GM23338 (cell line): ENCODE data around the gene TENM4. TPM values are rescaled to one million over a fixed set of nuclear protein-coding genes. Genes with fewer than 3 reads are reported as not detected.

Source experiments
- ATAC-seq: fragments of 200-7000 bp; cut with Tn5 transposase; 3 replicates; pipeline ENCODE4 v1.9.1; 2020
- DNase-seq: peaks from one replicate; pipeline ENCODE4 v3.0.0-alpha.2; 2015; ENCODE audit warnings: low spot score
- H2AFZ ChIP-seq: fragments of 200-600 bp; sonication (generic); 2 replicates; pipeline ENCODE4 v1.8.0; 2016; ENCODE audit warnings: antibody characterized with exemption, mild to moderate bottlenecking, moderate library complexity
- H3F3A ChIP-seq: fragments of 200-600 bp; sonication (generic); replicated peaks from 2 replicates; pipeline ENCODE4 v1.8.0; 2017; ENCODE audit warnings: antibody characterized with exemption, mixed run types, low read depth
- H3K27ac ChIP-seq: fragments of 200-600 bp; sonication (generic); 2 replicates; pipeline ENCODE4 v1.6.1; 2016; ENCODE audit warnings: low read depth
- H3K27me3 ChIP-seq: fragments of 200-600 bp; sonication (generic); 2 replicates; pipeline ENCODE4 v1.8.0; 2016; ENCODE audit warnings: mild to moderate bottlenecking, mixed run types, moderate library complexity; ENCODE audit not compliant: insufficient read depth
- H3K36me3 ChIP-seq: fragments of 200-600 bp; sonication (generic); 2 replicates; pipeline ENCODE4 v1.8.0; 2016; ENCODE audit warnings: mild to moderate bottlenecking; ENCODE audit not compliant: insufficient read depth
- H3K4me1 ChIP-seq: fragments of 200-600 bp; sonication (generic); 2 replicates; pipeline ENCODE4 v1.8.0; 2016; ENCODE audit warnings: mild to moderate bottlenecking, moderate library complexity; ENCODE audit not compliant: insufficient read depth
- H3K4me2 ChIP-seq: fragments of 200-600 bp; sonication (generic); 2 replicates; pipeline ENCODE4 v1.7.1; 2017; ENCODE audit warnings: mixed run types
- H3K4me3 ChIP-seq: fragments of 200-600 bp; sonication (generic); 2 replicates; pipeline ENCODE4 v1.6.1; 2016; ENCODE audit warnings: mixed run types
- H3K79me2 ChIP-seq: fragments of 200-600 bp; sonication (generic); replicated peaks from 2 replicates; pipeline ENCODE4 v1.8.0; 2017; ENCODE audit warnings: mild to moderate bottlenecking; ENCODE audit not compliant: insufficient read depth
- H3K9me2 ChIP-seq: fragments of 200-600 bp; sonication (generic); 2 replicates; pipeline ENCODE4 v1.8.0; 2017; ENCODE audit not compliant: insufficient read depth
- H4K20me1 ChIP-seq: fragments of 200-600 bp; sonication (generic); replicated peaks from 2 replicates; pipeline ENCODE4 v1.8.0; 2017; ENCODE audit warnings: mild to moderate bottlenecking; ENCODE audit not compliant: insufficient read depth
- H3K27ac Mint-ChIP-seq: 2 replicates; pipeline ENCODE4 v1.8.0; 2020; ENCODE audit warnings: inconsistent platforms, mild to moderate bottlenecking, moderate library complexity, mixed read lengths
- H3K27me3 Mint-ChIP-seq: 3 replicates; pipeline ENCODE4 v1.8.0; 2022; ENCODE audit warnings: low read depth, mild to moderate bottlenecking, moderate library complexity, mixed read lengths, inconsistent platforms; ENCODE audit not compliant: insufficient read depth, poor library complexity
- H3K36me3 Mint-ChIP-seq: 3 replicates; pipeline ENCODE4 v1.8.0; 2021; ENCODE audit warnings: low read depth, mild to moderate bottlenecking, inconsistent platforms, moderate library complexity, mixed read lengths
- H3K4me1 Mint-ChIP-seq: 3 replicates; pipeline ENCODE4 v1.8.0; 2020; ENCODE audit warnings: mild to moderate bottlenecking, inconsistent platforms, mixed read lengths
- H3K4me3 Mint-ChIP-seq: 3 replicates; pipeline ENCODE4 v1.8.0; 2021; ENCODE audit warnings: moderate library complexity, mild to moderate bottlenecking, inconsistent platforms, mixed read lengths
- H3K9me3 Mint-ChIP-seq: 3 replicates; pipeline ENCODE4 v1.8.0; 2020; ENCODE audit warnings: moderate library complexity, mild to moderate bottlenecking, inconsistent platforms, mixed read lengths
- CREB1 ChIP-seq: fragments of 250-450 bp; sonication (Bioruptor Pico); IDR thresholded peaks from 2 replicates; pipeline ENCODE4 v1.5.0; 2020; ENCODE audit warnings: low read depth, mild to moderate bottlenecking, moderate library complexity
- EZH2phosphoT487 ChIP-seq: fragments of 200-600 bp; sonication (generic); IDR thresholded peaks from one replicate; pipeline ENCODE4 v1.8.1; 2018; ENCODE audit warnings: antibody characterized with exemption; ENCODE audit not compliant: unreplicated experiment
- JUNB ChIP-seq: IDR thresholded peaks from one replicate; pipeline ENCODE4 v1.6.1; 2016; ENCODE audit warnings: antibody characterized with exemption; ENCODE audit not compliant: unreplicated experiment
- NANOG ChIP-seq: IDR thresholded peaks from 2 replicates; pipeline ENCODE4 v1.6.1; 2016; ENCODE audit warnings: antibody characterized with exemption, borderline replicate concordance
- POLR2AphosphoS5 ChIP-seq: IDR thresholded peaks from 2 replicates; pipeline ENCODE4 v1.6.1; 2016; ENCODE audit warnings: antibody characterized with exemption, low read depth
- REST ChIP-seq: IDR thresholded peaks from one replicate; pipeline ENCODE4 v1.6.1; 2018; ENCODE audit warnings: antibody characterized with exemption; ENCODE audit not compliant: unreplicated experiment
- STAT1 ChIP-seq: IDR thresholded peaks from one replicate; pipeline ENCODE4 v1.6.1; 2016; ENCODE audit warnings: antibody characterized with exemption; ENCODE audit not compliant: unreplicated experiment
- ZNF114 ChIP-seq: fragments of 250-450 bp; sonication (Bioruptor Pico); IDR thresholded peaks from 2 replicates; pipeline ENCODE4 v1.5.0; 2020; ENCODE audit warnings: mild to moderate bottlenecking, moderate library complexity
- ZNF462 ChIP-seq: fragments of 250-450 bp; sonication (Bioruptor Pico); IDR thresholded peaks from 2 replicates; pipeline ENCODE4 v1.5.0; 2020; ENCODE audit warnings: mild to moderate bottlenecking, moderate library complexity
- polyA plus RNA-seq: library from polyadenylated mRNA; unstranded; fragments of >200 nt; fragmentation: Nextera tagmentation; extraction: Ambion mirVana; gene quantifications from 2 replicates; pipeline ENCODE4 v1.2.1, GENCODE V29; 2016
- total RNA-seq: library from RNA; depleted of rRNA; stranded (reverse); fragments of >200 nt; shearing (Covaris generic); gene quantifications from 2 replicates; pipeline ENCODE4 v1.2.3, GENCODE V29; 2014
- TF ChIP-seq, protein P1 (sequence below), 2 experiments: fragments of 200-600 bp in 1 of 2; sonication (generic) in 1 of 2; conservative IDR thresholded peaks; 2 replicates each; pipeline versions ENCODE4 v1.5.1 to v1.6.1; 2016 to 2017; ENCODE audit warnings: antibody characterized with exemption in 2 of 2, low read depth in 2 of 2, mild to moderate bottlenecking in 2 of 2, moderate library complexity in 1 of 2

The TENM4 gene
- total and polyA plus RNA-seq, 2 experiments from 2014 or later = 7.3 TPM

- no peak for TF ChIP-seq REST
- TF ChIP-seq ZNF114 (CRISPR knock-in tag) = no peak
Measured at GRCh38 chr11:78857688-78858087, 583.1 kb downstream of the TENM4 start (continued).

DNA sequence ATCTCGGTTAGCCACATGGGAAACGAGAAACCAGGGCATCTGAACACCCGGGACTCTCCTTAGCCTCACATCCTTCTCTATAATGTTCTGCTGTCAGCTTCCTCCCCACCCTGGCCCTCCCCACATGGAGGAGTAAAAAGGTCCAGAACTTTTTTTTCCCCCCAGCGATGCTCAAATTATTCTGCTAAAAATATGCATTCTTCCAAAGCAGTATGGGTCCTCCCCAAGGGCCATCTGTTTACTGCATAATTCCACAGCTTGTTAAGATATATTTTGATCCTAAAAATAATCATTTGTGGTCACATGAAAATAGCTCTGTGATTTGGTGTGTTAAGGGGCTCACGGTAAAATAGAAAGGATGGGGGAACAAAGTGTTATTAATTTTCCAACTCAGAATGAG lies 584.6 kb downstream of the TENM4 start:
- Histone ChIP-seq H3K9me2 (no peaks in the 10 kb centered on the region), H3K27me3 (no peaks in the 10 kb centered on the region), H3K27ac (no peak overlapping the region), H2AFZ (no peak overlapping the region), H3K4me1 (peaks cover 14% of the 10 kb centered on the region), H4K20me1 (no peaks in the 10 kb centered on the region), H3F3A (no peaks in the 10 kb centered on the region), H3K4me2 (no peak overlapping the region), H3K79me2 (no peaks in the 10 kb centered on the region), H3K36me3 (no peaks in the 10 kb centered on the region), H3K4me3 (no peak overlapping the region)
- no peaks in the 10 kb centered on the region for H3K27me3 Mint-ChIP-seq
- no peak for DNase-seq
- no peaks in the 10 kb centered on the region for H3K9me3 Mint-ChIP-seq
- no peak for ATAC-seq
- no peak overlapping the region for H3K4me3 Mint-ChIP-seq
- no peak overlapping the region for H3K27ac Mint-ChIP-seq
- H3K36me3 Mint-ChIP-seq = no peaks in the 10 kb centered on the region
- H3K4me1 Mint-ChIP-seq = peaks cover 12% of the 10 kb centered on the region
- TF ChIP-seq CREB1 (CRISPR knock-in tag) = no peak
- no peak for TF ChIP-seq POLR2AphosphoS5
- no peak for TF ChIP-seq STAT1
- no peak for TF ChIP-seq NANOG
- no peak for TF ChIP-seq ZNF114 (CRISPR knock-in tag)
- TF ChIP-seq JUNB = no peak
- no peak for TF ChIP-seq REST
- no peak for TF ChIP-seq EZH2phosphoT487
- TF ChIP-seq, protein P1, sequence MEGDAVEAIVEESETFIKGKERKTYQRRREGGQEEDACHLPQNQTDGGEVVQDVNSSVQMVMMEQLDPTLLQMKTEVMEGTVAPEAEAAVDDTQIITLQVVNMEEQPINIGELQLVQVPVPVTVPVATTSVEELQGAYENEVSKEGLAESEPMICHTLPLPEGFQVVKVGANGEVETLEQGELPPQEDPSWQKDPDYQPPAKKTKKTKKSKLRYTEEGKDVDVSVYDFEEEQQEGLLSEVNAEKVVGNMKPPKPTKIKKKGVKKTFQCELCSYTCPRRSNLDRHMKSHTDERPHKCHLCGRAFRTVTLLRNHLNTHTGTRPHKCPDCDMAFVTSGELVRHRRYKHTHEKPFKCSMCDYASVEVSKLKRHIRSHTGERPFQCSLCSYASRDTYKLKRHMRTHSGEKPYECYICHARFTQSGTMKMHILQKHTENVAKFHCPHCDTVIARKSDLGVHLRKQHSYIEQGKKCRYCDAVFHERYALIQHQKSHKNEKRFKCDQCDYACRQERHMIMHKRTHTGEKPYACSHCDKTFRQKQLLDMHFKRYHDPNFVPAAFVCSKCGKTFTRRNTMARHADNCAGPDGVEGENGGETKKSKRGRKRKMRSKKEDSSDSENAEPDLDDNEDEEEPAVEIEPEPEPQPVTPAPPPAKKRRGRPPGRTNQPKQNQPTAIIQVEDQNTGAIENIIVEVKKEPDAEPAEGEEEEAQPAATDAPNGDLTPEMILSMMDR (conservative IDR thresholded peaks at IDR 0.05; ENCODE audit: low read depth in 2 of 2) = no peak
- TF ChIP-seq ZNF462 (CRISPR knock-in tag) = no peak
